GM12864 (cell line): Measurements from ENCODE around the gene UBA5.

ENCODE experiments used
- DNase-seq: peaks from one replicate; pipeline ENCODE4 v3.0.0-alpha.2; 2011; ENCODE audit warnings: low read depth
- H3K4me3 ChIP-seq: 2 replicates; pipeline ENCODE4 v1.5.1; 2011; ENCODE audit warnings: mild to moderate bottlenecking, low read depth, low read length, control low read depth
- TF ChIP-seq, protein P1 (sequence below): IDR thresholded peaks from 2 replicates; pipeline ENCODE4 v1.5.1; 2011; ENCODE audit warnings: low read depth, mild to moderate bottlenecking, moderate library complexity, low read length, control low read depth, inconsistent platforms; ENCODE audit errors: missing control alignments

UBA5 gene

DNA sequence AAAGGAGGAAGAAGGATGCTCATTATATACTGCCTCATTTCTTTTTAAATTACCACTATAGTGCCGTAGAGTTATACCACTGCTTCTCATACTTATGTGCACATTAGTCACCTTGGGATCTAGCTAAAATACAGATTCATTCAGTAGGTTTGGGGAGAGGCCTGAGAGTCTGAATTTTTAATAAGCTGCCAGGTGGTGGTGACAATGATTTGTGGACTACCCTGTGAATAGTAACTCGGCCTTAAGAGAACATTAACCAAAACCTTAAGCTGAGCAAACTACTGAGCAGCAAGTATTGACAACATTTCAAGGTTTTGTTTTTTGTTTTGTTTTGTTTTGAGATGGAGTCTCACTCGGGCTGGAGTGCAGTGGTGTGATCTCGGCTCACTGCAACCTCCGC is 19.8 kb downstream of the UBA5 start:
- TF ChIP-seq, protein P1, sequence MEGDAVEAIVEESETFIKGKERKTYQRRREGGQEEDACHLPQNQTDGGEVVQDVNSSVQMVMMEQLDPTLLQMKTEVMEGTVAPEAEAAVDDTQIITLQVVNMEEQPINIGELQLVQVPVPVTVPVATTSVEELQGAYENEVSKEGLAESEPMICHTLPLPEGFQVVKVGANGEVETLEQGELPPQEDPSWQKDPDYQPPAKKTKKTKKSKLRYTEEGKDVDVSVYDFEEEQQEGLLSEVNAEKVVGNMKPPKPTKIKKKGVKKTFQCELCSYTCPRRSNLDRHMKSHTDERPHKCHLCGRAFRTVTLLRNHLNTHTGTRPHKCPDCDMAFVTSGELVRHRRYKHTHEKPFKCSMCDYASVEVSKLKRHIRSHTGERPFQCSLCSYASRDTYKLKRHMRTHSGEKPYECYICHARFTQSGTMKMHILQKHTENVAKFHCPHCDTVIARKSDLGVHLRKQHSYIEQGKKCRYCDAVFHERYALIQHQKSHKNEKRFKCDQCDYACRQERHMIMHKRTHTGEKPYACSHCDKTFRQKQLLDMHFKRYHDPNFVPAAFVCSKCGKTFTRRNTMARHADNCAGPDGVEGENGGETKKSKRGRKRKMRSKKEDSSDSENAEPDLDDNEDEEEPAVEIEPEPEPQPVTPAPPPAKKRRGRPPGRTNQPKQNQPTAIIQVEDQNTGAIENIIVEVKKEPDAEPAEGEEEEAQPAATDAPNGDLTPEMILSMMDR: no peak
- H3K4me3 ChIP-seq: no peak overlapping the region
- DNase-seq: no peak

DNA sequence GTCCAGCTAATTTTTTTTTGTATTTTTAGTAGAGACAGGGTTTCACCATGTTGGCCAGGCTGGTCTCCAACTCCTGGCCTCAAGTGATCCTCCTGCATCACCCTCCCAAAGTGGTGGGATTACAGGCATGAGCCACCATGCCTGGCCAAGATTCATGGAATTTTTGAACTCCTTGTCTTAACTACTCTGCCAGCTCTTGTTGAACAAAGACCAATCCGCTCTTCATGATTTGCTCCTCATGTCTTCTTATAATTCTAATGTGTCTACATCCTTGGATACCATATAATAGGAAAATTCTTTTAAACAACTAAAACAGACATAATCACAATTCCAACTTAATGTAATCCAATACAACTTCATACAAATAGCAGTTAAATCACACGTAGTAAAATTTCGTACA is 21.3 kb downstream of the UBA5 start:
- TF ChIP-seq, protein P1: no peak
- no peak for DNase-seq
- no peak overlapping the region for H3K4me3 ChIP-seq

DNA sequence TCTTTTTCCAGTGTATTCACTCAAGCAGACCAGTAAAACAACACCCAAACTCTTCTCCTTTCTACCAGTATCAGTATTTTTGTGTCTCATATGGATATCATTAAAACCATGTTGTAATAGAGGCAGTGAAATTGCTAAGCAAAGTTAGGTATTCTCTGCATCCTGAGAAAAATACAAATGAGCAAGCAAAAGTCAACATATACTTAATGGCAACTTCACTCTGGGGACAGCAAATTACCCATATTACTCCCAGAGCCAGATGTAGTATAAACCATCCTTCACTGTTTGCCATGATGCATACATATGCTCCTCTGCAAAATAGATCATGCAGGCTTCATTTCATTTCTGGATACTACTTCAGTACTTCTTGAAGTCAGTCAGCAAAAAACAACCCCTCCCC is 22.1 kb downstream of the UBA5 start:
- H3K4me3 ChIP-seq: no peak overlapping the region
- no peak for DNase-seq
- TF ChIP-seq, protein P1: no peak

DNA sequence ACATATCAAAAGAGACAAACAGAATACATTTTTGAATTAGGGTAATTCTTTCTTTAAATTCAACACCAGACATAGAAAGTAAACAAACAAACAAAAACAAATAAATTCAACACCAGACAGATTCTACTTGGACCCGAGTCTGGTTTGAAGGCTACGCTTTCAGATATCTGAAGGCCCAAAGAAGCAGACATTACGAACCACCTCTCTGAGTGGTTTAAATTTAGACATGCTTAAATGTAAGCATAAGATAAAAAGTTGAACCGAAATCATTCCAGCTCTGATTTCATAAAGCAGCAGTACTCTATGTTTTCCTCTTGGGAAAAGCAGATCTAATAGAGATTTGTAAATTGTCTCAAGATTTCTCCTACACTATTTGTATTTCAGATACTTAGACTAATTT is 29.9 kb downstream of the UBA5 start:
- TF ChIP-seq, protein P1: no peak
- no peak for DNase-seq
- H3K4me3 ChIP-seq: no peak overlapping the region

DNA sequence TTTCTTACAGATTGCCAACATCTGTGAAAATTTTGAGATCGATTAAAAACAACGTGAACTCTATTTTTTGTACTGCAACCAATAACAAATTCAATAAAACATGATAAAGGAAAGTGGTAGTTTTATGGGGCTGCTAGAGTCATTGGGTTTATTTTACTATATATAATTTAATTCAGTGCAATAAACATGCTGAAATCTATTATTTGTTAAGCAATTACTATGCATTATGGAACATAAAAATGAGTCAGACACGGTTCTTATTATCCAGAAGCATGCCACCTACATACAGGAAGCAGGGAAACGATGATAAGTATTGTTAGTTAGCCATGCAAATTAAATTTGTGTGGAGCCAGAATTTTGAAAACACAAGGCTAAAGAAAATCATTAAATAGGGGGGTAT is 34.9 kb downstream of the UBA5 start:
- H3K4me3 ChIP-seq: no peak overlapping the region
- no peak for DNase-seq
- TF ChIP-seq, protein P1: no peak

DNA sequence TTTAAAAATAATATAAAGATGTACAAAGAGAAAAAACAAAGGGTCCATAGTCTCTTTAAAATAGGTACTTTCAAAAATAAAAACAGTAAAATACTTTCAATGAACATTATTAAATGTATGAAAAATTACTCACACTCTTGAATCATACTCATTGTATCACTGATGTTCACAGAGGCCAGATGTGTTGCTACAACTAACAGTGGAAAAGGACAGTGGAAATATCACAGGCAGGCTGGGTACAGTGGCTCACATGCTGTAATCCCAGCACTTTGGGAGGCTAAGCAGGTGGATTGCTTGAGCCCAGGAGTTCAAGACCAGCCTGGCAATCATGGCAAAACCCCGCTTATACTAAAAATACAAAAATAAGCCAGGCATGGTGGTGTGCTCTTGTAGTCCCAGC is 35.3 kb downstream of the UBA5 start:
- TF ChIP-seq, protein P1: no peak
- DNase-seq: no peak

DNA sequence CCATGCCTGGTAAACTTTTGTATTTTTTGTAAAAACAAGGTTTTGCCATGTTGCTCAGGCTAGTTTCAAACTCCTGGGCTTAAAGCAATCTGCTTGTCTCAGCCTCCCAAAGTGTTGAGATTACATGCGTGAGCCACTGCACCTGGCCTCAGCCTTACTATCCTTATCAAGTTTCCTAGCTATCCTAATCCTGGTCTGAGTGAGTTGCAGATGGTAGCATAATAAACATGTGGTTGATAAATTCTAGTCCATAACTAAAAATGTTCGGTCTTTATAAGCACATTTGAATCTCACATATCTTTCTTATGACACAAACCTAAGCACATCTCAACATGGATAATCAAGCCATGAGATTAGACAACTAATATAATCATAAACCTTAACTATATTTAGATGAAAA is 43.6 kb downstream of the UBA5 start:
- no peak overlapping the region for H3K4me3 ChIP-seq
- TF ChIP-seq, protein P1: no peak
- no peak for DNase-seq

More for the DNA sequence above, 35.3 kb downstream of the UBA5 start:
- H3K4me3 ChIP-seq: no peak overlapping the region
